IMR-90 (cell line): ENCODE data around the gene HOXB8. TPM values are rescaled to one million over a fixed set of nuclear protein-coding genes. Genes with fewer than 3 reads are reported as not detected.

Experiments
- ATAC-seq: fragments of 200-7000 bp; cut with Tn5 transposase; 2 replicates; pipeline ENCODE4 v1.9.1; 2020; ENCODE audit warnings: low read depth, mild to moderate bottlenecking, moderate library complexity
- BruUV-seq: library from RNA; stranded (reverse); fragments of 400-500 nt; replicated peaks from 2 replicates; lab custom pipeline; 2021; lab: Mats Ljungman, UMichigan
- CTCF ChIA-PET: fragments of 300-600 bp; formaldehyde crosslinking; extraction: SDS; loops from one replicate; lab custom pipeline; 2021; ENCODE audit warnings: antibody characterized with exemption; lab: Yijun Ruan, JAX
- POLR2A ChIA-PET: fragments of 300-600 bp; sonication (Branson Sonifier 250); formaldehyde crosslinking; loops from one replicate; lab custom pipeline; 2022; ENCODE audit warnings: antibody characterized with exemption; ENCODE audit not compliant: unreplicated experiment; lab: Charles Lee
- DNase-seq: peaks from one replicate; pipeline ENCODE4 v3.0.0; 2013
- H2AFZ ChIP-seq: replicated peaks from 2 replicates; pipeline ENCODE3; 2013; ENCODE audit warnings: low read length, mild to moderate bottlenecking; ENCODE audit not compliant: poor library complexity
- H2AK5ac ChIP-seq: 2 replicates; pipeline ENCODE4 v1.6.1; 2013; ENCODE audit warnings: low read depth, low read length, inconsistent platforms
- H2AK9ac ChIP-seq: replicated peaks from 2 replicates; pipeline ENCODE3; 2013; ENCODE audit warnings: mild to moderate bottlenecking, low read depth, low read length, moderate library complexity; ENCODE audit not compliant: poor library complexity
- H2BK120ac ChIP-seq: 2 replicates; pipeline ENCODE4 v1.6.1; 2013; ENCODE audit warnings: low read depth, low read length, inconsistent platforms
- H2BK15ac ChIP-seq: 3 replicates; pipeline ENCODE4 v1.6.1; 2013; ENCODE audit warnings: low read depth, low read length, inconsistent platforms
- H2BK20ac ChIP-seq: 2 replicates; pipeline ENCODE4 v1.6.1; 2013; ENCODE audit warnings: low read depth, mild to moderate bottlenecking, inconsistent platforms, low read length, moderate library complexity
- H2BK5ac ChIP-seq: 2 replicates; pipeline ENCODE4 v1.6.1; 2013; ENCODE audit warnings: mild to moderate bottlenecking, low read depth, low read length, inconsistent platforms; ENCODE audit not compliant: poor library complexity, severe bottlenecking
- H3K14ac ChIP-seq: replicated peaks from 2 replicates; pipeline ENCODE4 v1.6.1; 2013; ENCODE audit warnings: low read depth, low read length, inconsistent platforms
- H3K18ac ChIP-seq: 2 replicates; pipeline ENCODE4 v1.6.1; 2013; ENCODE audit warnings: low read depth, low read length, control low read depth
- H3K23ac ChIP-seq: 2 replicates; pipeline ENCODE4 v1.6.1; 2013; ENCODE audit warnings: low read depth, low read length, inconsistent platforms
- H3K27ac ChIP-seq: 2 replicates; pipeline ENCODE4 v1.5.1; 2013; ENCODE audit warnings: mild to moderate bottlenecking, control low read depth, low read length; ENCODE audit not compliant: insufficient read depth
- H3K27me3 ChIP-seq: 2 replicates; pipeline ENCODE4 v1.6.1; 2013; ENCODE audit warnings: low read length; ENCODE audit not compliant: control insufficient read depth, insufficient read depth
- H3K36me3 ChIP-seq: 2 replicates; pipeline ENCODE4 v1.6.1; 2013; ENCODE audit warnings: low read length, mixed read lengths; ENCODE audit not compliant: control insufficient read depth, insufficient read depth
- H3K4ac ChIP-seq: 2 replicates; pipeline ENCODE4 v1.6.1; 2013; ENCODE audit warnings: low read depth, low read length, inconsistent platforms
- H3K4me1 ChIP-seq: 2 replicates; pipeline ENCODE4 v1.6.1; 2013; ENCODE audit warnings: low read length, mixed read lengths; ENCODE audit not compliant: control insufficient read depth, insufficient read depth
- H3K4me2 ChIP-seq: 2 replicates; pipeline ENCODE4 v1.6.1; 2013; ENCODE audit warnings: low read depth, mild to moderate bottlenecking, control low read depth, low read length, moderate library complexity
- H3K4me3 ChIP-seq: 2 replicates; pipeline ENCODE4 v1.5.1; 2013; ENCODE audit warnings: low read depth, mild to moderate bottlenecking, control low read depth, low read length, moderate library complexity; ENCODE audit not compliant: insufficient read depth
- H3K56ac ChIP-seq: 2 replicates; pipeline ENCODE4 v1.6.1; 2013; ENCODE audit warnings: low read length, inconsistent platforms; ENCODE audit not compliant: insufficient read depth; ENCODE audit errors: extremely low read depth
- H3K79me1 ChIP-seq, 2 experiments: 2 replicates each; pipeline ENCODE4 v1.6.1; 2013; ENCODE audit warnings: low read length in 2 of 2, inconsistent platforms in 1 of 2, low read depth in 1 of 2
- H3K9ac ChIP-seq: 2 replicates; pipeline ENCODE4 v1.6.1; 2013; ENCODE audit warnings: low read depth, low read length, control low read depth
- H3K9me1 ChIP-seq: 2 replicates; pipeline ENCODE4 v1.6.1; 2013; ENCODE audit warnings: low read length, inconsistent platforms; ENCODE audit not compliant: insufficient read depth
- H3K9me3 ChIP-seq: 2 replicates; pipeline ENCODE4 v1.6.1; 2013; ENCODE audit warnings: low read length; ENCODE audit not compliant: control insufficient read depth, insufficient read depth
- H4K20me1 ChIP-seq: 2 replicates; pipeline ENCODE4 v1.6.1; 2013; ENCODE audit warnings: low read length, inconsistent platforms; ENCODE audit not compliant: insufficient read depth
- H4K5ac ChIP-seq: 2 replicates; pipeline ENCODE4 v1.6.1; 2013; ENCODE audit warnings: mild to moderate bottlenecking, low read depth, low read length, control low read depth
- H4K8ac ChIP-seq, 2 experiments: 2 replicates each; pipeline ENCODE4 v1.6.1; 2013; ENCODE audit warnings: low read depth in 2 of 2, low read length in 2 of 2, control low read depth in 1 of 2, inconsistent platforms in 1 of 2
- H4K91ac ChIP-seq: 2 replicates; pipeline ENCODE4 v1.6.1; 2013; ENCODE audit warnings: low read depth, low read length, inconsistent platforms; ENCODE audit not compliant: insufficient read depth
- NFE2L2 ChIP-seq: fragments of 150-350 bp; IDR thresholded peaks from 2 replicates; pipeline ENCODE4 v1.6.1; 2016; ENCODE audit warnings: low read depth, mild to moderate bottlenecking, low read length
- WGBS, 2 experiments: methylation state at CpG; one replicate each; pipeline versions ENCODE4 v1.1.5 to v1.1.7; 2013; ENCODE audit warnings: missing lambda C conversion rate in 2 of 2; ENCODE audit not compliant: insufficient read length in 1 of 2; ENCODE audit errors: extremely low coverage in 2 of 2; 5-methylcytosine and 5-hydroxymethylcytosine counted together
- dilution Hi-C: fragments of 300-500 bp; cut with HindIII; formaldehyde crosslinking; loops from one replicate; pipeline ENCODE4 v1.14.3; 2018; ENCODE audit warnings: low sequenced_read_pairs; ENCODE audit not compliant: unreplicated experiment
- in situ Hi-C: fragments of 300-500 bp; cut with MboI; formaldehyde crosslinking; loops from 3 replicates; pipeline ENCODE4 v1.14.3; 2019; ENCODE audit warnings: low sequenced_read_pairs, inconsistent platforms, mixed read lengths
- intact Hi-C: fragments of 100-400 bp; cut with micrococcal nuclease; formaldehyde crosslinking; loops from 2 replicates; pipeline ENCODE4 v1.10.0; 2022
- polyA plus RNA-seq, 3 experiments: library from polyadenylated mRNA; depleted of rRNA; stranded (reverse); fragments of >200 nt; gene quantifications; 2 replicates each; pipeline ENCODE4 v1.2.3, GENCODE V29; 2012; ENCODE audit warnings: low replicate concordance in 1 of 3
- total RNA-seq: library from RNA; depleted of rRNA; stranded (reverse); fragments of >200 nt; gene quantifications from 2 replicates; pipeline ENCODE4 v1.2.3, GENCODE V29; 2012

HOXB8 gene
- total and polyA plus RNA-seq, 2 of the 4 experiments (the other 2 are of a cell fraction) = 0.54 to 5.3 TPM

GRCh38 chr17:48631693-48632578 is 16.8 kb upstream of the HOXB8 start:
- H3K36me3 ChIP-seq = no peaks in the 10 kb centered on the region
- no peak overlapping the region for H3K4ac ChIP-seq
- H2BK15ac ChIP-seq = no peak overlapping the region
- no peak overlapping the region for H3K14ac ChIP-seq
- no peak overlapping the region for H4K8ac ChIP-seq
- H3K56ac ChIP-seq = no peak overlapping the region
- no peak overlapping the region for H2BK5ac ChIP-seq
- H3K27me3 ChIP-seq = peaks cover 98% of the 10 kb centered on the region
- no peak overlapping the region for H3K23ac ChIP-seq
- no peak overlapping the region for H4K5ac ChIP-seq
- no peak overlapping the region for H3K4me3 ChIP-seq
- CTCF ChIA-PET = no interaction called here
- no peaks in the 10 kb centered on the region for H3K79me1 ChIP-seq
- no peak overlapping the region for H3K18ac ChIP-seq
- no peak overlapping the region for H3K4me2 ChIP-seq
- ATAC-seq = no peak
- H2AK9ac ChIP-seq = no peak overlapping the region
- intact Hi-C loops (no loop called here), in situ Hi-C loops (no loop called here), dilution Hi-C loops (no loop called here)
- POLR2A ChIA-PET = no interaction called here
- H3K9ac ChIP-seq = no peak overlapping the region
- H2BK120ac ChIP-seq = no peak overlapping the region
- no peak for TF ChIP-seq NFE2L2
- H4K20me1 ChIP-seq = peaks cover 3% of the 10 kb centered on the region; the same call in 1 of the 2 replicates
- peaks cover 39% of the 10 kb centered on the region for H3K9me3 ChIP-seq
- WGBS, 2 experiments = 0% methylated on average over 1 of the region's 7 CpGs; no CpG with 5 or more reads in 1 of the 2 experiments
- no peak overlapping the region for H4K91ac ChIP-seq
- no peaks in the 10 kb centered on the region for H3K9me1 ChIP-seq
- BruUV-seq = no TSS peak
- H2AK5ac ChIP-seq = no peak overlapping the region
- no peak for DNase-seq
- no peak overlapping the region for H2AFZ ChIP-seq
- no peak overlapping the region for H3K27ac ChIP-seq
- no peaks in the 10 kb centered on the region for H3K4me1 ChIP-seq
- H2BK20ac ChIP-seq = no peak overlapping the region
